Measurements from ENCODE around the gene FAM9A.

The FAM9A gene

DNA sequence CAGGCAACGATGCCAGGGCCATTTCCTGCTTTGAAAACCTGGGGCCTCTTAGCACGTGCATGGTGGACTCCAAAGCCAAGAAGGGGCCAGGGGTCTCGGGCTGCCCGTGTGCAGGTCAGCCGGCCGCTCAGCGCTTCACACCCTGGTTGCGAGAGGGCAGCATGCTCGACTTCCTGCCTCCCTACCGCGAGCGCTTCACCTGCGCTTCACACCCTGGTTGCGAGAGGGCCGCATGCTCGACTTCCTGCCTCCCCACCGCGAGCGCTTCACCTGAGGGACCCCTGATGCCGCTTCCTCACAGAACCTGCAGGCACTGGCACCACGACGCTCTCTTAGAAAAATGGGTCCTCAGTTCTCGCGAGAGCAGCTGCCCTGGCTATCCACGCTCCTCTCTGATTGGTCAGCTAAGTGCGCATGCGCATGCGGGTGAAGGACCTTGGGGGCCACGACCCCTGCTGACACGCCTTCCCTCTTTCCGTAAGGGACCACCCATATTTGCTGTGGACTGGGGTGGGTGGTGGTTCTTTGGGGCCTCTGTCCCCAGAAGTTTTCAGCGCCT is at the start of gene FAM9A:
FAM9A (minus strand) TSS at position 343 of the 559 bp plus-strand sequence. CDS start 1,212 bp downstream, outside the sequence.
- DNase-seq (ENCODE audit: low read depth): no peak

DNA sequence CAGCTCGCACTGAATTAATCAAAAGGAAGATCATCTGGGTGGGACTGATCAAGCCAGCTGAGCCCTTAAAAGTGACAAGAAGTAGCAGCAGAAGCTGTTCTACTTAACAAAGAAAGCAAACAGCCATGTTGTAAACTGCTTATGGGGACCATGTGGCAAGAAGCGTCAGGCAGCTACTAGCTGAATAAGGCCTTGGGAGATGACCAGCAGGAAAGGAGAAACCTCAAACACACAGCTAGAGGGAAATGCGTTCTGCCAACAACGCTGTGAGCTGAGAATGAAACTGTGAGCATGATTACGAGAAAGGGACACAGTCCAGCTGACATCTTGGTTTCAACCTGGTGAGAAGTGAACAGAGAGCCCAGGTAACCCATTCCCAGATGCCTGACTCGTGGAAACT is 49.3 kb upstream of the FAM9A start:
- DNase-seq (ENCODE audit: low read depth): no peak

DNA sequence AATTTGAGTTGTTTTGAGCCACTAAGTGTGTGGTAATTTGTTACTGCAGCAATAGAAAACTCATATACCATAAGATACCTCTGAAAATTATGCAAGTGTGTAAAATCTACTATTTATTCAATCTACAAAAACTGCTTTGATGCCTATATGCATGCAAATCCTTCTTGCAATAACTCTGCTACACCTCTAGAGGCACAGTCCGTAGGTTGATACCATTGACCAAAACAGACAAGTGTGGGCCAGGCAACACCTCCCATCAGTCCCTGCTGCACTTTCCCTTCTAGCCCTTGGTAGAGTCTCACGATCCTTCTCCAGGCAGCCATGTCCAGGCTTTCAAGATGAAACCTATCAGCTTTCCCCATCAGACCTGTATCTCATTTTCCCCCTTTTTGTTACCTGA is 48.8 kb upstream of the FAM9A start:
- no peak for DNase-seq (ENCODE audit: low read depth)

DNA sequence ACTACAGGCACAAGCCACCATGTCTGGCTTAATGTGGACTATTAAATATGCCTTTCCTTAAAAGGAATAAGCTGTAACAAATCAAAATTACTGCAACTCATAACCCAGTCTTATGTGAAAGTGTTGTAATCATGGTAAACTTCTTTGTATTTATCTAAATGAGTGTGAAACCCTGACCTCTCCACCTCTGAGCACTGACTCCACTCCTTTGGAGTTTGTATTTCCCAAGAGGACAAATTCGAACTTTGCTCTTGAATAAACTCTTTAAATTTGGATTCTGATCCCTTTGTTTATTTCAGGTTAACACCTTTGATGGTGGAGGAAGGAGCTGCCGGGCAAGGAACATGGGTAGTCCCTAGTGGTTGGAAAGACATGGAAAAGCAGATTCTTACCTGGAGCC is 48.3 kb upstream of the FAM9A start:
- no peak for DNase-seq (ENCODE audit: low read depth)

DNA sequence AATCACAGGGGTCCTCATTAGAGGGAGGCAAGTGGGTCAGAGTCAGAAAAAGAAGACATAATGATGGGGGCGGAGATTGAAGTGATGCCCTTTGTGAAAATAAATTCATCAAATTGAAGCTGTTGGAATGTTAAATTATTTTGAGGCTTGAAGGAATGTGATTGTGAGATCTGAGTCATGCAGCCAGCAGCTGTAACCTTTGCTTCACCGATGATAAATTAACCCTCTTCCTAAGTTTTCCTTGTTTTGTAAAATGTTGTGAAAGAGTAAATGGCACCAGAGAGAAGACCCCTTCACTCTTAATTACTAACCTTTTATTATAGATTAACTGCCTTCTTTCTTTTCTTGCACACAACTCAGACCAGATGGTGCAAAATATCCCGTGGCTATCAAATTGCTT is 47.7 kb upstream of the FAM9A start:
- no peak for DNase-seq (ENCODE audit: low read depth)

DNA sequence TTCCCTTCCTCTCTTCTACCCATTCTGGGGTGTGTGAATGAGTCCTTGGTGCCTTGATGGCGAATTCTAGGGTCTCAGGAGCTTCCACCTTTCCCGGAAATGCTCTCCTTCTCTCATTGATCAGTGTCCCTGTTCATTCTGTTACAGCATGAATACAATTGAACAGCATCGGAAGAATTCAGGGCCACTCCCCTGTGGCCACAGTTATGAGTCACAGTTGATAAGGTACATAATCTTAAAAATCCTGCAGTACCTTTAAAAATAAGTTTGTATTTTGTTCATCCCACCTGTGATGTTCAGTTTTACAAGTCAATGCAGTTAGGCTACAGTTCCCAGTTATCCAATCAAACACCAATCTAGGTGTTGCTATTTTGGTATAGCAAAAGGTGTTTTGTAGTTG is 47.3 kb upstream of the FAM9A start:
- no peak for DNase-seq (ENCODE audit: low read depth)

DNA sequence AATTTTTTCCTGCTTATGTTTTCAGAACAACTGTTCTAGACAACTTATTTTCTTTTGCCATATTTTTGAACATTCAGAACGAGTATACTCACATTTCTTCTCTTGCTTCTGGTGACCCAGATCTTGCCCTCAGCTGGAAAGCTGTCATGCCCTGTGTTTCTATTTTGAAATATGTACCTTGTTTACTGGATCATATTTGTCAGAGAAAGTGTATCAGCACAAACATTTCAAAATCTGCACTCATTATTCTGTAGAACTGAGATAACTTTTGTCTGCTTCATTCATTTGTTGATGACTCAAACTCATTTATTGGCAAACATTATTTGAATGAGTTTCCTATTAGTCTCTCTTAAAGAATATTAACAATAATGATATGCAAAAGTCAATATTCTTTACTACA is 46.2 kb upstream of the FAM9A start:
- DNase-seq (ENCODE audit: low read depth): no peak

DNA sequence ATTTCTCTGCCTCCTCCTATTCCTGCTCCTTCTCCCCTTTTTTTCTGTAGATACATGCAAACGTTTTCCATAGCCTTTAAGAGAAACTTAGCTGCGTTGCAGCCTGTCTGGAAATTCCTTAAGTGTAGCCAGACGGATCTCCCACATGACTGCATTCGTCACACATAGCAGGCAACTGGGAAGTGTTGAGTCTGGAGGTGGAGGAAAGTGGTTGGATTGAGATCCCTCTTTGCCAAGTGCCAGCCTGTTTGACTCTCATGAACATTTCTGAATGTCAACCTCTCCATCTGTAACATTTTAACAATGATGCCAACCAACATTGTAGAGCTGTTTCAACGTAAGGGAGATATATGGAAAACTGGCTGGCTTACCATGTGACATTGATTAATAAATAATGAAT is 45.1 kb upstream of the FAM9A start:
- no peak for DNase-seq (ENCODE audit: low read depth)

DNA sequence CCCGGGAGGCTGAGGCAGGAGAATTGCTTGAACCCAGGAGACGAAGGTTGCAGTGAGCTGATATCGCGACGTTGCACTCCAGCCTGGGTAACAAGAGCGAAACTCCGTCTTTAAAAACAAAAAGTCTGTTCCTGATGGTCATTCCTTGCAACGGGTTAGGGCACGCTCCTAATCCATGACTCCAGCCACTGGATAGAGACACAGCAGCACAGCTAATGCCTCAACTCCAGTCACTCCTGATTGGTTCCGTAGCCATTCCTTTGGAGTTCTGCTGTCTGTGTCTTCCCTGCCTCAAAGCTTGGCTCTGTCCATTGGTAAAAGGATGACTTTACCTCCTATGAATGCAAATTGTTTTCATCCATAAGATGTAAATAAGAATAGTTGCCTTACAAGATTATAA is 44.3 kb upstream of the FAM9A start:
- DNase-seq (ENCODE audit: low read depth): no peak

DNA sequence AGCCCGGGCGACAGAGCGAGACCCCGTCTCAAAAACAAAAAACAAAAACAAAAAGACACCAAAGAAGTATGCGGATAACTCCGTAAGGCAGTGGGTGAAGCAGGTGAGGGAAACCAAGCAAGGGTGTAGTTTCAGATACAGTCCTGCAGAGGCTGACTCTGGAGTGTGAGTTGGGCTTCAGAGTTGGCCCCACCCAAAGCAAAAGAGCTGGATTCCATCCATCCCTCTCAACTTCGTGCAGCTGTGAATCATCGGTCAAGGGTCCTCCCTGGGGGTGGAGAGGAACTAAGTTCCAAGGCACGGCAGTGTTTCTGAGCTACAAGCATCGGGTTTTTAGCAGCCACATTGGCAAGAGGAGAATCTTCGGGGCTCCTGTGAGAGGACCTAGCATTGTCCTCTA is 43.9 kb upstream of the FAM9A start:
- DNase-seq (ENCODE audit: low read depth): no peak

DNA sequence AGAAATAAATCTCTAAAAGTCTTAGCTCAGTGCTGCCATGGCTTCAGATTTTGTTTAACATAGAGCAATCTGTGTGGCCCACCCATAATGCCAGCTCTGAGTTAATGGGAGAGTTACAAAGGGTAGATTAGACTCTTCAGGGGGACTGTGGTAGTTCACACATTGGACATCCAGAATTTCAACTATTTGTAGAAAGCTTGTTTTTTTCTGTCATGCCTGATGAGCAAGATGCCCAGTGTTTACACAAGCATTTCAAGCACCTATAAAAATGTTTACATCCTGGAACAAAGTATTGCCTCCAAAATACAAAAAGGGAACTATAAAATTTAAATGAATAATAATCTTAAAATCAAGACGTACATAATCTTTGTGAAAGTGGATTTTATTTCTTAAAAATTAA is 43.0 kb upstream of the FAM9A start:
- no peak for DNase-seq (ENCODE audit: low read depth)

DNA sequence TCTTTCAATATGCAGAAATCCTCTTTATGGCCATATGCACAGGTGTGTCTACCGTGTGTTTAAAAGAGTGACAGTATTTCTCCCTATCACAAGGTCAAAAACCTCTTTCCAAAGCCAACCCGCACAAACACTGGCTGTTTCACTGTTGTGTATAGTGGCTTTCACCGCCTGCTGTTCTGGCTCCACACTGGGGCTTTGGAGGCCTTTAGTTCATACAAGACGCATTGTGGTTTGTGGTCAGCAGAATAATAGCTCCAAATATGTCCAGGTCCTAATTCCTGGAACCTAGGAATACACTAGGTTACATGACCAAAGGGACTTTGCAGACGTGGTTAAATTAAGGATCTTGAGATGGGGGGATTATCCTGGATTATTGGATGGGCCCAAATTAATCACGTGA is 40.7 kb upstream of the FAM9A start:
- DNase-seq (ENCODE audit: low read depth): no peak

DNA sequence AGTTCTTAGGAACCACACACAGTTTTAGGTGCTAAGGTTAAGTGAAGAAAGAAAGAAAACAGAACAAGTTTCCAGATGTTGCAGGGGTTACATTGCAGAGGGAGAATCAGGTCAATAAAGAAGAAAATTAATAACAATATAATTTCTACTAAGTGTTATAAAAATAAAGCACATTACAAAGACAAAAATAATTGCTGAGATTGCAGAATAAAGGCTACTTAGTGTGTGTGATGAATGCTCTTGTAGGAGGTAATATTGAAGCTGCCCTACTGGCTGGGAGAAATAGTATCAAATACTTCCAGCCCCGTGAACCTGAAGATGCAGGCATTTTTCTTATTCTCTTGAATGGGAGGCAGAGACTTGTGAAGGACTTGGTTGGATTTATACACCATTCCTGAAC is 33.2 kb upstream of the FAM9A start:
- no peak for DNase-seq (ENCODE audit: low read depth)

DNA sequence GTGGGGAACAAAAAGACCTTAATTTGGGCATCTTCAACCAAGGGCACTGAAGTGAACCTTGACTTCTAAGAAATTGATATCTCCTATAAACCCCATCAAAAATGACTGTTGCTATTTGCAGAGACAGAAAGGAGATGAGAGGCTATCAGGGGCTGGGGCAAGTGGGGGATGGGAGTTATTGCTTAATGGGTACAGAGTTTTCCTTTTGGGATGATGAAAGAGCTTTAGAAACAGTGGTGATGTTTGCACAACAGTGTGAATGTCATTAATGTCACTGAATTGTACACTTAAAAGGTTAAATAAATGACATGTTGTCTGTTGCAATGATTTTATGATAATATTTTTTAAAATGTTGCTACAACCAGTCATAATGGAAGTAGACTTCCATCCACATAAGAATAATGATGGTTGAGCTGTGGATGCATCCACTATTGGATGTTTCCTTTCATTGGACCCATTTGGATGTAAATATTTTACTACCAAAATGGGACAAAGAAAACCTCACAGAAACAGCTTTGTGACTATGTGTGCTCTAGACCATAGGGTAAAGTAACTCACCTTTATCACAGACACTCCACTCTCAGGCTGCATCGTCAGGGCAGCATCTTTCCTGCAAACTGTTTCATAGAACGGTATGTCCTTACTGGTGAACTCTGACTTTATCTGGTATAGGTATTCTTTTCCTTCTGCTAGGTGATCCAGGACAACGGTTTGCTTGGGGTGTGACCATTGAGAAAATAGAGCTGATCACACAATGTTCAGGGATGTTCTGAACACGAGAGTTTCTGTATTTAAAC is 31.6 kb upstream of the FAM9A start:
- DNase-seq (ENCODE audit: low read depth): no peak

DNA sequence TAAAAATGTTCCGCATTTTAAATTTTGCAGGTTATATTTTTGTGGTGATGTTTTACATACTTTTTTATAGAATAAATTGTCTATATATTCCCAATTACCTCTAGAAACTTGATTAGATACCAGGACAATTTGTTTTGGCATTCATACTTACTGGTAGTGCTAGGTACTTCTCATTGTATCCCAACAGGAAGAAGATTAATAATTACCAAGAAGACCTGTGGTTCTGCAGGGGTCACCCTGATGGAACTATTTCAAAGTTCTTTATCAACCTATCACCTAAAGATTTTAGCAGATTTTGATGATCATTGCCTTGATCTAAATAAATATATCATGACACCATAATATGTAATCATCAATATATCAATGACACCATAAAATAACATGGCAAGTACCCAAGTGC is 22.5 kb upstream of the FAM9A start:
- no peak for DNase-seq (ENCODE audit: low read depth)

DNA sequence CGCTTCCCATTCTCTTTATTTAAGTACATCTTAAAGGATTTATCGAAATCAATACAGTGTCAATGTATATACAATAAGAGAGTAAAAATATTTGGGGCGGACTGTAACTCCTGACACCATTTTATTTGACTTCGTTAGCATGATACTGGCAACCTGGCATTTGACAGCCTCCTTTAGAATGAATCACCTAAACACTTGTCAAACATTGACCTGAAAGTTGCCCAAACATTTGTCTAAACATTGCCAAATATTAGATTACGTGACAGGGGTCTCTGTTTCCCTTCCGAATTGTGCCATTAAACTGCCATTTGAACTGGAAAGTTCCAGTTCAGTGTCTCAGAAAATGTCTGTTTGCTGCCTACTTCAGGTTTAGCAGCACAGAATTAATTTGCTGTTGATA is 20.8 kb upstream of the FAM9A start:
- DNase-seq (ENCODE audit: low read depth): no peak

DNA sequence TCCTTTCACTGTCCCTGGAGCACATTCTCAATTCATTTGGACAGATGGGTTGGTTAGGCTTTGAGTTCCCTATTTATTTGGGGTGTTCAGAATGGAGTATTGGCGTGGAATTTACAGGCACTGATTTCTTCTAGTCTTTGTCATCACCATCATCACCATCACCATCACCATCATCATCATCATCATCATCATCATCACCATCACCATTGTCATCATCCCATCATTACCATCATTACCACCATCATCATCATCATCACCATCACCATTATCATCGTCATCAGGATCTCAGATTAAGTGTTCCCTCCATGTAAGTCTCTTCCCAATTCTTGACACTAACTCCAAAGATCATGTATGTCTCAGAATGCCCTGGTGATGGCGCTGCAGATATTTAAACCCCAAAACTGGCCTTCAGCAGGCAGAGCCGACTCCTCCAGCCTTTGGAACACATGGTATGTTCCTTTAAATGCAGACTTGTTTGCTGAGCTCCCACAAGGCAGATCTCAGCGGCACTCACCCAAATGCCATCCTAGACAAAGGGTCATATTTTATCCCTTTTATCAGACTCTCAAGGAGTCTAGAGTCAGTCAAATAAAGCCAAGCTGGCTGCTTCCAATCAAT is 19.8 kb upstream of the FAM9A start:
- no peak for DNase-seq (ENCODE audit: low read depth)

DNA sequence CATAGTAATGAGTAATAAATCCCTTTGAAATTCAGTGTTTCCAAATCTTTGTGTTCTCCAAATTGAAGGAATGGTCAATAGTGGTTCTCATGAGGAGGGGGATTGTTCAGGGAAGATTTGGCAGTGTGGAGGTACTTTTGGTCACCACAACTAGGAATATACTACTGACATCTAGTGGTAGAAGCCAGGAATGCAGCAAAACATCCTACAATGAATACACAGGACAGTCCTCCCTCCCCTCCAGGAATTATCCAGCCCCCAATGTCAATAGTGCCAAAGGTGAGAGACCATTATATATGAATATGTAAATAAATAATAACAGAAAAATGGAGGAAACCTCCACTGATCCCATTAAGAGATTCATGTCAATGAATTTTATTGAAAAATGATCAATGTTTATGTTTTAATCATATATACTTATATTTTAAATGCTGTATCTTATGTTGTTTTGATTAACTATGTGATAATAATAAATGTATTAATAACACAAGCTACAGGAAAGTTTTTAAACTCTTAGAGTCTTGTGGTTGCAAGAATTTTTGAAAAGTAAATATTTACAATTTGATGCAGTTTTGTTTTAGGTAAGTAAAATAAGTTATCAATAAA is 14.4 kb upstream of the FAM9A start:
- no peak for DNase-seq (ENCODE audit: low read depth)

DNA sequence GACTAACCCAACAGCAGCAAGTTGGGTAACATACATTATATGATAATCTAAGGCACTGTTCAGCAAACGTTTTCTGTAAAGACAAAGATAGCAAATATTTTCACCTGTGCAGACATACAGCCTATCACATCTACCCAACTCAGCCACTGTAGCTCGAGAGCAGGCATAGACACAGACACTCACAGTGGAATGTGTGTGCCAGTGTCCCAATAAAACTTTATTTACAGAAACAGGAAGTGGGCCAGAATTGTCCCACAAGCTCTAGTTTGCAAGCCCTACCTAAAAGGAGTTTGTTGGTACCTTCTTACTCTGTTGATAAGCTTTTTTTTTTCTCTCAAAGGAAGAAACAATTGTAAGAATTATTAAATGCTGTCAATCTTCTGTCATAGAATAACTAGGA is 11.9 kb upstream of the FAM9A start:
- DNase-seq (ENCODE audit: low read depth): no peak

DNA sequence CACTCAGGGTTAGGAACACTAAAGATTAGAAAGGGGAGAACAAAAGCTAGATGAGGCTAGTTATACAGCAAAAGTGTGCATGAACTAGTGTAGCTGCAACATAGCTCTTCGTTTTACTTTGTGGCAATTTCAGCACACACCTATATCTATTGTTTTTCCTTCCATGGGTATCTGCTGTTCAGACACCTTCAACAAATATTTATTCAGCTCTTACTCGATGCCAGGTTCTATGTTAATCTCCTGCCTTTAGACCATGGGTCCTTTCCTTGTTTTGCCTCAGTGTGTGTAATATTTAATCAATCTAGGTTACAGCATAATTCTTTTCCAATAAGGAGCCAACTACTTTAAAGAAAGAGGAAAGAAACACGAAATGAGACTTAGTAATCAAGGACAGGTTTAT is 10.4 kb upstream of the FAM9A start:
- no peak for DNase-seq (ENCODE audit: low read depth)

DNA sequence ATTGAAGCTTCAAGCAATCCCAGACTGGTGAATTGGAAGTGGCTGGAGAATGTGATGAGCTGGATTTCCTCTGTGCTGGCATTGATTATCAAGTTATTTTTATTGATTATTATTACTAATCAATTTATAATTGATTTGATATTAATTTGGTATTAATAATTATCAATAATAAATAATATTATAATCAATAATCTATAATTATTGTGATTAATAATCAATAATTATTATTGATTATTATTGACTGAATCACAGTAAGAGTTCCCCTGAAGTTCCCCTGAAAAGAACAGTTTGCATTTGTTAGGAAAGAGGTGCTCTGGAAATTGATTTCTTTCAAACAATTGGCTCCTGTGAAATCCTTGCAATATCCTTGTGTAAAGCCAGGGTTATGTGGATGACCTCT is 7.5 kb upstream of the FAM9A start:
- no peak for DNase-seq (ENCODE audit: low read depth)

DNA sequence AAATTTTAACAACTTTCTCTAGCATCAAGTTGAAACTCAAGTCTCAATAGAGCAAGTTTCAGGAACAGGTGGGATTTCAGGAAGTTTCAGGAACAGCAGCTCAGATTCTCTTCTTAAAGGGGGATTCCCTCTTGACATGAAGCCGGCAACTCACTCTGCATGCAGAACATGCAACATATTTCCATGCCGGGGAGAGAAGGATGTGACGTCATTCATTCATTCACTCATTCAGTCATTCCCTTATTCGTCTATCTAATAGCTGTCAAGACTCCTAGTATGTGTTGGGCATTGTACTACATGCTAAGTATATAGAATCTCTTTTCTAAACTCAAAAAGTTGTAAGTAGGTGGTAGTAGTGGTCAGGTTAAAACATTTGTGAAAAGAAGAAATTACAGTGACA is 4.8 kb upstream of the FAM9A start:
- no peak for DNase-seq (ENCODE audit: low read depth)

DNA sequence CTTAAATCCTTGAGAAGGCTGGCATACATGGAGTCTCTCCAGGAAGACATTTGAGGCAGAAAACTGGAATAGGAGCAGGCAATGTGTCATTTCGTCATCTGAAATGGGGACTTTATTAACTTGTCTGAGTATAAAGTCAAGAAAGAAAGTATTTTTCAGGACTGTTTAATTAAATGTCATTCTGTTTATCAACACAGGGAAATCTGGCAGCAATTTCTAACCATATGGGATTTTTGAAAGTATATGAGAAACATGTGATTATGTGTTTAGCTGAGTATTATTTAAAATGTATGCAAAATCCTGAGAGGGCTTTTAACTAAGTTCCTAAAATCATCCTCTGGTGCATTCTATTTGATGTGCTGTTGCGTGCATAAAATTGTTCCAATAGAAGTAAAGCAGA is 3.9 kb upstream of the FAM9A start:
- no peak for DNase-seq (ENCODE audit: low read depth)

All from activated T-cell treated with anti-CD3 and anti-CD28 coated beads for 1 hour (primary cell).